ENCODE measurements around the gene TGIF2.

DNA sequence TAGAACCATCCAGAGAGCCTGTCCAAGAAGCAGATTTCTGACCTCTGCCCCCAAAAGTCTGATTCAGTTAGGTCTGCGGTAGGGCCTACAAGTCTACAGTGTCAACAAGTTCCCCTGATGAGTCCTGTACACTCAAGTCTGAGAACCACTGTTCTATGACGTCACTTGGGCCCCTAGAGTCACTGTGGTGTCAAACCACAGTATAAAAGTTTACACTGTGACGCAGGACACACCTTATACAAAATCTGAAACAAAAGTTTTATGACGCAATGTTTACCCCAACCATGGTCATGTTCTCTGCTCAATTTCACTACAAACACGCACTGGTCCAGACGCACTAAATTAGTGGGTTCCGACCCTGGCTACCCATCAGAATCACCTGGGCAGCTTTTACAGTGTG is 54.7 kb downstream of the TGIF2 start:
- no peak for TF ChIP-seq POLR2A (IDR thresholded peaks at IDR 0.05)
- TF ChIP-seq, protein P1, sequence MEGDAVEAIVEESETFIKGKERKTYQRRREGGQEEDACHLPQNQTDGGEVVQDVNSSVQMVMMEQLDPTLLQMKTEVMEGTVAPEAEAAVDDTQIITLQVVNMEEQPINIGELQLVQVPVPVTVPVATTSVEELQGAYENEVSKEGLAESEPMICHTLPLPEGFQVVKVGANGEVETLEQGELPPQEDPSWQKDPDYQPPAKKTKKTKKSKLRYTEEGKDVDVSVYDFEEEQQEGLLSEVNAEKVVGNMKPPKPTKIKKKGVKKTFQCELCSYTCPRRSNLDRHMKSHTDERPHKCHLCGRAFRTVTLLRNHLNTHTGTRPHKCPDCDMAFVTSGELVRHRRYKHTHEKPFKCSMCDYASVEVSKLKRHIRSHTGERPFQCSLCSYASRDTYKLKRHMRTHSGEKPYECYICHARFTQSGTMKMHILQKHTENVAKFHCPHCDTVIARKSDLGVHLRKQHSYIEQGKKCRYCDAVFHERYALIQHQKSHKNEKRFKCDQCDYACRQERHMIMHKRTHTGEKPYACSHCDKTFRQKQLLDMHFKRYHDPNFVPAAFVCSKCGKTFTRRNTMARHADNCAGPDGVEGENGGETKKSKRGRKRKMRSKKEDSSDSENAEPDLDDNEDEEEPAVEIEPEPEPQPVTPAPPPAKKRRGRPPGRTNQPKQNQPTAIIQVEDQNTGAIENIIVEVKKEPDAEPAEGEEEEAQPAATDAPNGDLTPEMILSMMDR (IDR thresholded peaks at IDR 0.05 in 8 of 11, conservative IDR thresholded peaks at IDR 0.05 in 3 of 11) = no peak
